Stimulated activated CD4-positive, alpha-beta T cell treated with anti-CD3 and anti-CD28 coated beads, Interleukin-12 subunit alpha, Interleukin-12 subunit beta, amount 100 ng/mL, for 4 hours (primary cell): Measurements from ENCODE around the gene MAL.

Source experiments
- DNase-seq: peaks from one replicate; pipeline ENCODE4 v3.0.0-alpha.2; 2020

The MAL gene

GRCh38 chr2:95050385-95051300 is 25.1 kb downstream of the MAL start:
- DNase-seq: no peak

- DNase-seq: no peak
These were observed 26.1 kb downstream of the MAL start for GRCh38 chr2:95051626-95052025.

- no peak for DNase-seq
These were observed 26.8 kb downstream of the MAL start for GRCh38 chr2:95052307-95052706.

GRCh38 chr2:95052804-95053479 is 27.4 kb downstream of the MAL start:
- DNase-seq: no peak

GRCh38 chr2:95053543-95053942 is 28.0 kb downstream of the MAL start:
- no peak for DNase-seq

GRCh38 chr2:95054016-95054415 is 28.5 kb downstream of the MAL start:
- no peak for DNase-seq

GRCh38 chr2:95055262-95055661 is 29.8 kb downstream of the MAL start:
- DNase-seq: no peak

GRCh38 chr2:95056044-95056443 is 30.5 kb downstream of the MAL start:
- no peak for DNase-seq

GRCh38 chr2:95056461-95057459 is 31.3 kb downstream of the MAL start:
- no peak for DNase-seq

GRCh38 chr2:95057535-95058370 is 32.2 kb downstream of the MAL start:
- no peak for DNase-seq

GRCh38 chr2:95058466-95058988 is 33.0 kb downstream of the MAL start:
- DNase-seq: no peak

- DNase-seq: no peak
These were observed 33.6 kb downstream of the MAL start for GRCh38 chr2:95058989-95059641.

- no peak for DNase-seq
These were observed 34.3 kb downstream of the MAL start for GRCh38 chr2:95059656-95060370.

GRCh38 chr2:95060446-95061118 is 35.1 kb downstream of the MAL start:
- no peak for DNase-seq

- DNase-seq: no peak
These were observed 35.6 kb downstream of the MAL start for GRCh38 chr2:95061119-95061512.

GRCh38 chr2:95061601-95062183 is 36.2 kb downstream of the MAL start:
- no peak for DNase-seq

- DNase-seq: no peak
These were observed 37.0 kb downstream of the MAL start for GRCh38 chr2:95062242-95063085.
